ENCODE measurements around the gene TSPAN9.

The TSPAN9 gene

DNA sequence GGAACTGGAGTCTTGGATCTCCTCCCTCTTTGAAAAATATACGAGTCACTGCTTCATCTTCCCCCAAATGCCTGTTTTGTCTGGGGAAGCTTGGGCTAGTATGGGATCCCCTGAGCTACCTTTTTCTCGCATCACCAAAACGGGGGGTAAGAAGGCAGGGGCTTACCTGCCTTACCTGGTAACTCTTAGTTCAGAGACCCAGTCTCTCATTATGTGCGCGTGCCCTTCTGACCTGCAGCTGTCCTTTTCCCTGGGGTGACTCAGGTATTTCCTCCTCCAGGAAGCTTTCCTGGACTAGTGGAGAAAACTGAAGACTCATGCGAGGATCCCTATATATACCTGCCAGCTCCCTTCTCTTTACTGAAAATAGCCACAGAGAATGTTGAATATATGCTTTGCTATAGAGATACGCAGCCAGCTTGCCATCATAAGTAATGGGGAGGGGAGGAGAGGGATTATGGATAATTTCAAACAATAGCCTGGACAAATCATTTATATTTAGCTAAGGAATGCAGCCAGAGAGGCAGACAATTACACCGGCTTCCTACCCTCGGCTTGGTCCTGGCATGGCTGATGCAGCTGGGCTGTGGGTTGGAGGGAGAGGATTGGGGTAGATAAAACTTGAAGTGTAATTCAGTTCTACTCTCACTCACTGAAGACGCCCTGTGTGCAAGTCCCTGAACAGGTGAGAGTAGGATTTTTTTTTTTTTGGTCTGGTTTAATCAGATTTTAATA, 1.1 kb downstream of the TSPAN9 start:
- DNase-seq (ENCODE audit: low read depth): peak; percentile 29

DNA sequence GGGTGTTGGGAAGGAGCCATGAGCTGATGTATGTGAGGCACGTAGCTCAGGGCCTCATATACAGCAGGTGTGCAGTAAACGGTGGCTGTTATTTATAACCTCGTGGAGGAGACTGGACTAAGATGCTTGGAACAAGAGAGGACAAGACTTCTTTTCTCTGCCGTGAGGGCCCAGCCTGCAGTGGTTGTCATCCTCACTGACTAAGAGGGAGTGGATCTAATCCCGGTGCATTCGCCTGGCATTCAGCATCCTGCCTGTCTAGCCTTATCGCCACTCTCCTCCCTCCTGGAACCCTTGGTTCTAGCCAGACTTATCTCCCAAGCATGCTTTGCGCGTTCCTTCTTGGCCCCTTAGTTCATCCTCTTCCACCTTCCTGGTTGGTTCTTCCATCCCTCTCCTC, 3.9 kb downstream of the TSPAN9 start:
- no peak for DNase-seq (ENCODE audit: low read depth)

DNA sequence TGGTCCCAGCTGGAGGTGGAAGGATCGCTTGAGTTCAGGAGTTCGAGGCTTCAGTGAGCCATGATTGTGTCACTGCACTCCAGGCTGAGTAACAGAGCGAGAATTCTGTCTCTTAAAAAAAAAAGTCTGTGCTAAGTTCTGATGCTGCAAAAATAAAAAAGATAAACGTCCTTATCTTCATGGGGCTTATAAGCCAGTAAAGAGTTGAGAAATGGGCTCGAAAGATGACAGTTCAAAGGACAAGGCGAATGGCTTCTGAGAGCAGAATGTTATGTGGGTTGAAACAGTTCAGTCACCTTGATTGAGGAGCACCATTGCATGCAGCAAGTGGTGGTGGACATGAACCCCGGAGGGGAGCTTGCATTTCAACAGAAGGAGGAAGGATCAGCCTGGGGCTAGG, 4.7 kb downstream of the TSPAN9 start:
- no peak for DNase-seq (ENCODE audit: low read depth)

DNA sequence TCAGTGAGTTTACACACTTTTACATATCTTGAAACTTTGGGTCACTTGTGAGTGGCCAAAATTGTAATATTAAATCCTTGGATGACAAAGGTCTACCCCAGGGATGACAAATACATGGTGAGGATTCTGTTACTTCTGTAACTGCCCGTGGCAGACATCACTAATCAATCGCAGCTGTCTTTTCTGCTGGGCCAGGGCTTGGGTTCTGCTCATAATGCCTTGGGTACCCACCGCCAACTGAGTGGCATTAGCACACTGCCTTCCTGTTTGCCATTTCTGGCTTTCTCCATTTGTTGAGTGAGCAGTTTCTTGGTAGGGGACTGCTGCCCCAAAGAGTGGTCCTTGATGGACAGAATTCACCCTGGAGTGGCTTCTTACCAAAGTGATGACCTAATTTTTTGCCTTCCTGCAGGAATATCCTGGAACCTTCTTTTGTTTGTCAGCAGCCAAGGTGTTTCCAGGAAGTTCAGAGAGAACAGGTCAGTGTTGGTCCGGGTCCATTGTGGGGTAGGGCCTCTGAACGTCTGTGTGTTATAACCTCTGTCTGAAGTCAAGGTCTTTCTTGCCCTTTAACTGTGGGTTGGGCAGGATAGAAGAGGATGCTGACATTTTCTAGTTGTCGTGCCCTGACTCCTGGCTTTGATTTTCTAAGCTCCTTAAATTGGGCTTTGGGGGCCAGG, 6.2 kb downstream of the TSPAN9 start:
- DNase-seq (ENCODE audit: low read depth): no peak

DNA sequence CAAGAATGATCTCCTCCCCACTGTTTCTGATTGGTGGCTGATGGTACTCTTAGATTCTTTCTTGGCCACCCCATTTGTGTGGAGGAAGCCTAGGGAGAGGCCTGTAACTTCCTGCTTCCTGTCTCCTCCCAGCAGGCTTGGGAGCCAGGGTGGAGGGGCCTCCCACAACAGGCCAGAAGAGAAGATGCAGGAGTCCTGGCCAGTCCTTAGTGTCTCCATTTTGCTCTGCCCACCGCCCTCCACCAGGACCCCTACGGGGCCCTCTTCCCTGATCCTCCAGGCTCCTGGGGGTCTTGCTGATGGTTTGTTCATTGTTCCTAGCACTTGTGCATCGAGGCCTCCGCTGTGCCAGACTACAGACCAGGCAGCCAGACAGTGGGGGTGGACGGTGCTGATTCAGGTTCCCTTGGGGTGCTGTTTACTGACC, 6.8 kb downstream of the TSPAN9 start:
- DNase-seq (ENCODE audit: low read depth): peak; percentile 13

DNA sequence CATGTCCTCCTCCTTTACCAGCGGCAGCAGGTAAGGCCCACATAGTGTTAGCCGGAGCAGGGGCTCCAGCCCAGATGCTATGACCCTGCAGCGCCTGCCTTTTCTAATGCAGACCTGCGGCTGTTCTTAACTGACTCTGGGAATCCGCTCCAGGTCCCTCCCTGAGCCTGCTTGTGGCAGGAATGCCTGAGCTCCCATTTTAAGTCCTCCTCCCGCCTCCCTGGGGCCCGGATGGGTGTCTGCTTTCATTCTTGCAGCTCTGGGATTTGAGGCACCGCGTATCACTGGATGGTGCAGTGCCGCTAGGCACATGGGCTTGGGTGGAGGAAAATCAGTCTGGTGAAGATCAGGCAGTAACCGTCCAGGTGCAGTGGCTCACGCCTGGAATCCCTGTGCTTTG, 7.6 kb downstream of the TSPAN9 start:
- DNase-seq (ENCODE audit: low read depth): no peak

DNA sequence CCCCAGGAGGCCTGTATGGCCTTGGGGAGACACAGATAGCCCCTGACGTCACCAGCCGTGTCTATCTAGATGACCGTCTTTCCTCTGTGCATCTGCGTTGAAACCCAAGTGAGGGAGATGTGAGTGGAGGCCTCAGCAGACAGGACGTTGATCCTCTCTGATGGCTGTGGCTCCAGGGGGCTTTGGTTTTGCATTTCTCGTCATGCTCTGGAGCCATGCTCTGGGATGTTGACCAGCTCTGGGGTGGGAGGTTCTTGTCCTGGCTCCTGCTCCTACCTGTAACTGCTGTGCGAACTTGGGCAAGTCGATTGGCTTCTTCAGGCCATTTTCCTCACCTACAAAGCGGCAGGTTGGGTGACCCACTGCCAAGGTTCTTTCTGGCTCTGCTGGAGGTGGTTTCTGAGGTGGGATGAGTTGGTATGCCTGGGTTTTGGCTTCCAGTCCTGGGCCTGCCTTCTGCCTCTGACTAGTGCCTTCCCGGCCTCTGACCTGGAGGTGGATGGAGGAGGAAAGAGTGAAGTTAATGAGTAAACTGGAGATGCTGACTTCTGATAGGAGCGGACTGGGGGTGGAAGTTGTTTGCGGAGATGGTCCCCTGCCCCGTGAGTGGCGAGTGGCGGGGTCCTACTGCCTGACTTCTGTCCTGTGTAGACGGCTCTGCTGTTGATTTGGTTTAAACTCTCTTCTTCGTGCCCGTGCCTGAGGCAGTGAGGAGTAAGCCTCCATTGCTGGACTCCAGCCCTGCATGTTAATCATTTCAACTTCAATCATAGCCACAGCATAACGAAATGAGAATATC, 8.4 kb downstream of the TSPAN9 start:
- no peak for DNase-seq (ENCODE audit: low read depth)

DNA sequence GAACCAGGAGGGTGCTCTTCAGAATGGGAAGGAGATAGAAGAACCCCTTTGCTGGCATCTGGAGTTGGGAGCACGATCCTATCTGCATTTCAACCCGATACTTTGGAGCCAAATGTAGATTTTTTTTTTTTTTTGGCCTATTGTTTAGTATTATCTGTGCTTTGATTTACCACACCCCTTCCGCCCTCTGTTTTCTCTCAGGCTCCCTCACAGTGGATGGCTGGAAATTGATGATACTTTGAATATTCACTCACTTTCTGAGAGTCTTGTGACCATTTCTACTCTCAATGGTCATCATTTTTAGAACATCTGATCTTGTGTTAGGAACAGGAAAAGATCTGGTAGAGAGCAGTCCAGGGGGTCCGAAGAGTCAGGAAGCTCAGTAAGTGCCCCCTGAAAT, 9.0 kb downstream of the TSPAN9 start:
- DNase-seq (ENCODE audit: low read depth): no peak

DNA sequence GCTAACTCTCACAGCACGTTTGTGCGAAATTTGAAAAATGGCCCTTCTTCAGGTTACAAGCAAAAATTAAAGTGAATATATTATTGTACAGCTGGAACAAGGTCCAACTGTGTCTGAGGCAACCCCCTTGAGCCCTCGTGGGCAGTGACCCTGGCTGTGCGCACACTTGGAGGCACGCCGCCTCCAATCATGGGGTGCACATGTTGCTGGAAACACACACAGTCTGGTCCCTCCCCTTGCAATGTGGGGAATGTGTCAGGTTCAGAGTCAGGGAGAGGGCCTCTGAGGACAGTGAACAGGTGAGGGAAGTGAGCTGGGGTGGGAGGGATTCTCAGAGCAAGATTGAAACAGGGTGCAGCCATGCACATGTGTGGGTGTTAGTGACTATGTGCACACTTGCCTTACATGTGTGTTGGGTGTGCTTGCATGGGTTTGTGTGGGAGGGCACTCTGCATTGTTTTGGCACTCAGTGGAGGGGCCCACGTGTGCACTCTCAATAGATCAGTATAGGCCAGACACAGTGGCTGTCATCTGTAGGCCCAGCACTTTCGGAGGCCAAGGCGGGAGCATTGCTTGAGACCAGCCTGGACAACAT, 9.6 kb downstream of the TSPAN9 start:
- DNase-seq (ENCODE audit: low read depth): no peak

DNA sequence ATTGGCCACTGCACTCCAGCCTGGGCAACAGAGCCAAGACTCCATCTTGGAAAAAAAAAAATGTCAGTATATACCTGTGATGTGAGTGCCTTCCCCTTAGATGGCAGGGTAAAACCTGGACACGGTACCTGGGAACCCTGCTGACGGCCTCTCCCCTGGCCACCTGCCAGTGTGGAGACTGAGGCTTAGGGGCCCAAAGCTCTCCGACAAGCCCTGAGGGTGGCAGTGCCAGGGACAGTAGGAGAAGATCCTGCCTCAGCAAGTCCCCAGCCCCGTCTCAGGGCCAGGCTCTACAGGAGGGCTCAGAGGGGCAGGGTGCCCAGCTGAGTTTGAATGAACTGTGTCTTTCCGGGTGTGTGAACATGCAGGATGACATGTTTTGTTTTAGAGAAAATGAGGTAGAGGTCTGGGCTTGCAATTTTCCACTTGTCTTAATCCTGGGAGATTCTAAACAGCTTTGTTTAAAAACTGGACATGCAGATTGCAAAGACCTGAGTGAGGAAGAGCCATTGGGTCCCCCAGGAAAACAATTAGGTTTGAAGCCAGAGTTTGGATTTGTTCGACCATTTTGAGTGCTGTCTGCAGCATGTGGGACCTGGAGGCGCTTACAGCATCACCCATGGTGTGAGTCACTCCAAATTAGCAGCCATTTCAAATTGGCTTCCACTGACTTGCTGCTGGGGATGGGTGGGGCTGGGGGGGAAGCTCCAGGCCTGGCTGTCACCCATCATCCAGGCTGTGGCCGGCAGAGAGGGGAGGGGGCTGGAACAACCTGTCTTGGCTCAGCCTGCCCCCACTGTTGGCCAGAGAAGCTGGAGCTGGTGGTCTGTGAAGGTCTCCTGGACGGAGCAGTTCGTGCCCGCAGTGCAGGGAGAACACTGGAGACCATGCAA, 10.8 kb downstream of the TSPAN9 start:
- no peak for DNase-seq (ENCODE audit: low read depth)

DNA sequence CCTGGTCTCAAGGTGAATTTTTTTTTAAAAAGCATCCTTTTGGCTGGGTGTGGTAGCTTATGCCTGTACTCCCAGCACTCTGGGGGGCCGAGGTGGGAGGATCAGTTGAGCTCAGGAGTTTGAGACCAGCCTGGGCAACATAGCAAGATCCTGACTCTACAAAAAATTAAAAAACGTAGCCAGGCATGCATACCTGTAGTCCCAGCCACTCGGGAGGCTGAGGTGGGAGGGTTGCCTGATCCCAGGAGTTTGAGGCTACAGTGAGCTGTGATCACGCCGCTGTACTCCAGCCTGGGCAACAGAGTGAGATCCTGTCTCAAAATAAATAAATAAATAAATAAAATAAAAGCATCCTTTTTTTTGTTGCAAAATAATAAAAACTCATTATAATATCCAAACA, 12.4 kb downstream of the TSPAN9 start:
- no peak for DNase-seq (ENCODE audit: low read depth)

DNA sequence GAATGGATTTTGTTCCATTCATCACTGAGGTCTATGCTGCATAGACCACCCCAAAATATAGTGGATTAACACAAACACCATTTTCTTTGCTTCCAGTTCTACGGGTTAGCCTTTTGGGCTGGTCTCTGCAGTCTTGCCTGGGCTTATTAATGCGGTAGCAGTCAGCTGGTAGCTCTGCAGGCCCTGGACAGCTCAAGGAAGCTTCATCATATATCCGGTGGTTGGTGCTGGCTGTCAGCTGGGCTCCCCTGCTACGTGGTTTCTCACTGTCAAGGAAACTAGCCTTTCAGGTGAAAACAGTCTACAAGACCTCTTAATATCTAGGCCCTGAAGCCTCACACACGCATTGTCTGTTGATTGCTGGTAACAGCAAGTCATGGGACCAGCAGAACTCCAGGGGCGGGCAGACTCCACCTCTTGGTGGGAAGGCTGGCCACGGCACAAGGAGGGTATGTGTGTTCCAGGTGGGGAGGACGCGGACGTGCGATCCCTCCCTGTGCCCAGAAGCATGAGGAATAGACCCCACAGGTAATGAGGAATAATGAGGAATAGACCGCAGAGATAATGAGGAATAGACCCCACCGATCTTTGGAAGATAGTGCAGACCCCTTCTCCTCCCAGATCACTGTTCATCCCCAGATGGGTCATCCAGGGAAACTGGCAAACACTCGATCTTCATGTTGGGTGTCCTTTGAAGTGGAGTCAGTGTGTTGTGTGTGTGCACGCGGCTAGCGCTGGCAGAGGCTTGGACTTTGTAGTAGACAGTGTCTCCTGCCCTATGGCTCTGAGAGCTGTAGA, 13.3 kb downstream of the TSPAN9 start:
- DNase-seq (ENCODE audit: low read depth): no peak

DNA sequence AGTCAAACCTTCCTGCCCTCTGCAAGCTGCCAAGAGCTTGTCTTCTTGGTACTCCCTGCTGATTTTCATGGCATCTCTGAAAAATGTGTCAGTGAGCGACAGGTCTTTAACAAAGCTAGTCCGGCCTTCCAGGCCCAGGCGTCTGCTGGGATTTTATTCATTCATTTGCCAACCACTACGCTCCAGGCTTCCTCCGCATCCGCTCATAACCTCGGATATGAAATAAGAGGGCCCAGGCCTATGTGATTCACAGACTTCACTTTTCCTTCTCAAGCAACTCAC, 13.8 kb downstream of the TSPAN9 start:
- DNase-seq (ENCODE audit: low read depth): no peak

DNA sequence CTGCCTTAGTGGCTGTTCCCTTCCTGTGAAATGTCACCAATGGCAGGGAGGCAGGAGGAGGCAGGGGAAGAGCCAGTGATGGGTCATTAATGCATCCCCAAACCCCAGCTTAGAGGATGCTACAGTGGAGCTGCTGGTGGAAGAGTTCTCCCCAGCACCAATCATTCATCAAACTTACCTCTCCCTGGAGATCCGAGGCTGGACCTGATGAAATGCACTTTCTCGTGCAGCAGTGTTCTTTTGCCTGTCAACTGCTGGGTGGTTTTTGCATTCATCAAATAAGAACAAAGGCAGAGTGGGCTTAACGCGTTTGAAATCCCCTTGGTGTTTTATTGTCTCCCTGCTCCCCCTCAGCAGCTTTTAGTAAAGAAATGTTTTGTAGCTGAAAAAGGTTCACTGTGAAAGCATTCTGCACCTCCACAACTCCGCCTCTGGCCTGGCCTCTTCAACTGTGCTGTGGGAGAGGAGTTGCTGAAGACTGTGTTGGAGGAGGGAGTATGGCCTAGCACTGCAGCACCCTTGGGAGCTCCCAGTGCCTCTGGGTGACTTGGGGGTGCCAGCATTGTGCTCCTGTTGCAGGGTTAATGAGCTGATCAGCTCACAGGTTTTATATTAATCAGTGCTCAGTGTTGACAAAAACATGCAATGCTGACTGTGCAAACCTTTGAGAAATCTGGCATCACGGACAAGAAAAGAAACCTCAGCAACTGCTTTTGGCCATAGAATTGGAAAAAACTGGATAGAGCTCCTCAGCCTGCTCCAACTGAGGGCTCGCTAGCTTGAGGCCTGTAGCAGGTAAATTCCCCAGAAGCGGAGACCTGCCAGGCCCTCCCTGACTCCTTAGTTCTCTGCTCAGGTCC, 14.4 kb downstream of the TSPAN9 start:
- DNase-seq (ENCODE audit: low read depth): no peak

DNA sequence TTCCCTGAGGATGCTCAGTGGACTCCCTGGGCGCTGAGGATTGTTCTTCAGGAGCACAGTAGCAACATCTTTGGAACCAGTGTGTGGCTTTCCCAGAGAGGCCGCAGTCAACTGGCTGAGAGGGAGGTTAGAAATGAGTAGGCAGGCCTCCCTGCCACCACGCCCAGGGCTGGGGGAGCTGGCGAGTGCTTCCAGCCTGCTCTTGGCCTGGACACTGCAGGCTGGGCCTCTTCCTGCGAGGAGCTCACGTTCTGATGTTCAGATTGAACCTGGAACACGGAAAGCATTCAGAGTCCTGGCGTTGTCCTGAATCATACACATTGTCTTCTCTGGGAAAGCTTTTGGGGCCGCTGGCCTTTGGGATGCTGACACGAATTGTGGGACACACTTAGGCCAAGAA, 15.6 kb downstream of the TSPAN9 start:
- no peak for DNase-seq (ENCODE audit: low read depth)

DNA sequence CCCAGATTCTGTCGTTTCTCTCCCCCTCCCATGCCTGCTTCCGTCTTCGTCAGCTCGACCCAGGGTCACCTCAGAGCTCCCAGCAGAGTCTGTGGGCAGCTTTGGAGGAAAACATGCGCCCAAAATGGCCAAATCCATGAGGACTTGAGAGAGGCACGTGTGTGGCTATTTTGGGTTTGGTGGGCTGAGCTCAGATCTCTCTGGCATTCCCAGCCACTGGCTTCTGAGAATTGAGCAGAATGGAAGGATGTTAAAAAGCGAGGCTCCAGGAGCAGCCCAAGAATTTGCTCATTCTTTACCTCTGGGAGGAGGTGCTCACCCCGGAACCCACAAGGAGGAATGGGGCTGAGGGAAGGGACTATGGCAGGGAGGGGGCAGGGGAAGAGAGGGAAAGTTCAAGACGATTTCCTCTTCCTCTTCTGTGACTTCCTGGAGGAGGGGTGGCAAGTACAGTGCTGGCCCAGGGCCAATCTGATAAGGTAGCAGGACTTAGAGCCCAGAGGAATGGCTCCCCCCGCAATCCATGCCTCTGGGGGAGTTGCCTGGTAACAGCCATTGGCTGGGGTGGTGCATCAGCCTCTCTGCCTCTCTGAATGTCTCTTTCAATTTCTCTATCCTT, 20.1 kb downstream of the TSPAN9 start:
- no peak for DNase-seq (ENCODE audit: low read depth)

DNA sequence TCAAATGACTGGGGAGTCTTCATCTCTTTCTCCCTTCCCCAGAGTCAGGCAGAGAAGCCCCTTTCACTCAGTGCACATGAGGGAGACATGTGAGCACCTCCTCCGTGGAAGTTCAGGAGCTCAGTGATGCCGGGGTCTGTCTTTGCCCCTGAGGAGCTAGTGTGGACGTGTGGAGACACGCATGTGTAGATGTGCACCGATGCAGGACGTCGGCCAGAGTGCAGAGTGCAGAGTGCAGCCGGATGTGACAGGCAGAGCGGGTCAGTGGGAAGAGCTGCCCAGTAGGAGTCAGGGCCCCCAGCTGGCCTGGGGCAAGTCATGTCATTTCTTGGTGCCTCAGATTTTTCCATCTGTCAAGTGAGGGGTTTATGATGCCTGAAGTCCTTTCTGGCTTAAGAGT, 20.7 kb downstream of the TSPAN9 start:
- DNase-seq (ENCODE audit: low read depth): no peak

DNA sequence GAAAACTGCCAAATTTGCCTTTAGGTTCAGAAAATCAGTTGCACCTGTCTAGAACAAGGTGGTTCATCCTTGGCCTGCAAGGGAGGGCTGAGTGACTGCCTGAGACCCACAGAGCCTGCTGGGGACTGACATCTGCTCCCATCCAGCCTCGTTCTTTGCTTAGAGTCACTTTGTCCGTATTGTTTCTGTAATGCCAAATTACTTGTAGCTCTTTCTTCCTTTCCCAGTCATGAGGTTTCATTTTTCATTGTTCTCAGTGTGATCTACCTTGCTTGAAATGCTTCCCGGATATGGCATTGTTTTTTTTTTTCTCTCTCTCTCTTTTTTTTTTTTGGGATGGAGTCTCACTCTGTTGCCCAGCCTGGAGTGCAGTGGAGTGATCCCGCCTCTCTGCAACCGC, 21.3 kb downstream of the TSPAN9 start:
- no peak for DNase-seq (ENCODE audit: low read depth)

DNA sequence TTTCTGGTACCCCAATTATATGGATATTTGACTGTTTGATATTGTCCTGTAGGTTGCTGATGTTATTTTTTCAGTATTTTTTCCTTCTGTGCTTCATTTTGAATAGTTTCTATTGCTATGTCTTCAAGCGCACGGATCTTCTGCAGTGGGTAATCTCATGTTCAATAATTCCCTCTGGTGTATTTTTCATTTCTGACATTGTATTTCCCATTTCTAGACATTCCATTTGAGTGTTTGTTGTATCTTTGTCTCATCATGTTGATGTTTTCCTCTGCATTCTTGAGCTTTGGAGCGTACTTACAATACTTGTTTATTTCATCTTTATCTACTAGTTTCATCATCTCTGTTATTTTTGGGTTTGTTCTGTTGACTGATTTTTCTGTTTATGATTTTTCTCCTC, 22.0 kb downstream of the TSPAN9 start:
- DNase-seq (ENCODE audit: low read depth): no peak
